Fibroblast of the conjunctiva (primary cell): ENCODE measurements around the gene TRAPPC10.

Experiments used
- DNase-seq: peaks from one replicate; pipeline ENCODE4 v3.0.0-alpha.2; 2010; ENCODE audit warnings: low read depth

The TRAPPC10 gene

DNA sequence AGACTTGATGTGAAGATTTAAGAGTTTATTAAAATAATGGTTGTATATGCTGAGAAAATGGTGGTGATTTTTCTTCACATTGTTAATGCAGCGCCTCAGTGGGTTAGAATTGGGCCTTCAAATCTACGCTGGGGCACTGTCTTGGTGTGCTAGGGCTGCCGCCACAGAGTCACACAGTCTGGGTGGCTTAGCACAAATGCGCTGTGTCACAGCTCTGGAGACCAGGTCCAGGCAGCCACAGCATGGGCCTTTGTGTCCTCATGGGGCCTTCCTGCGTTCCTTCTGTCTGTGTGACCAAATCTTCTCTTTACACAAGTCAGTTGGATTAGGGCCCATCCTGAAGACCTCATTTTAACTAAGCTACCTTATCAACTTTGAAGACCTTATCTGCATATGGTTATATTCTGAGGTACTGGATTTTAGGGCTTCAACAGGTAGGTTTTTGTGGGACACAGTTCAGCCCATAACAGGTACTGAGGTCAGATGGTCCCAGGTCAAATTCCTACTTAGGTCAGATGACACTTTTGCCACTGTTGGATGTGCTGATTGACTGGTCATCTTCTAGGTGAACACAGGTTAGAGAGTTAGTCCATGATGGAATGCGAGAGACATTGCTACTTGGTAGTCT lies 17.5 kb downstream of the TRAPPC10 start:
- DNase-seq = no peak

DNA sequence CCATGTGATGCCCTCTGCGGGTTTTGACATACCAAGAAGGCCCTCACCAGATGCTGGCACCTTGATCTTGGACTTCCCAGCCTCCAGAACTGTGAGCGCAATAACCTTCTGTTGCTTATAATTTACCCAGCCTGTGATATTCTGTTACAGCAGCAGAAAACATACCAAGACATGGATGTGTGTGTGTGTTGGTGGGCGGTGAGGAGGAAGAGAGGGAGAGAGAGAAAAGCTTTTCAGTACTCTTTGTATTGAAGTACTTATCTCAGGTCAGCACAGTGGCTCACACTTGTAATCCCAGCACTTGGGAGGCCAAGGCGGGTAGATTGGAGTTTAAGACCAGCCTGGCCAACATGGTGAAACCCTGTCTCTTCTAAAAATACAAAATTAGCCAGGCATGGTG lies 23.1 kb downstream of the TRAPPC10 start:
- DNase-seq = no peak

DNA sequence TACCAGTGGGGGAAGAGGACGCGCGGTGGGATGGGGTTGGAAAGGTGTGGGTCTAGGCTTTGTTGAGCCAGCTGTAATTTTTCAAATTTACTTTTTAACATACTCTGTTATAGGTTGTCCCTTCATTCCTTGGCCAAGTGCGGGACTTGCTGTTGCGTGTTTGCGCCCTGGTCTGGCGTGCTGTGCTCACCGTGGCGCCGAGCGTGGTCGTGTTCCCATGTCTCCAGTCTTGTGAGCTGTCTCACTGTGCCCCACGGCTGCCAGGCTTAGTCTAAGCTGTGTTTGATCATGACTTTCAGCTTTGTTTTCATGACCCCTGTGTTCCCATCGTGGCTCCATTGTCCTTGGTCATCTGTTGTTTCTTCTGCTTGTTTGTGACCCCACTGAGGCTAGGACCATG lies 26.0 kb downstream of the TRAPPC10 start:
- no peak for DNase-seq

GRCh38 chr21:44039828-44040227 lies 27.7 kb downstream of the TRAPPC10 start:
- DNase-seq = no peak

DNA sequence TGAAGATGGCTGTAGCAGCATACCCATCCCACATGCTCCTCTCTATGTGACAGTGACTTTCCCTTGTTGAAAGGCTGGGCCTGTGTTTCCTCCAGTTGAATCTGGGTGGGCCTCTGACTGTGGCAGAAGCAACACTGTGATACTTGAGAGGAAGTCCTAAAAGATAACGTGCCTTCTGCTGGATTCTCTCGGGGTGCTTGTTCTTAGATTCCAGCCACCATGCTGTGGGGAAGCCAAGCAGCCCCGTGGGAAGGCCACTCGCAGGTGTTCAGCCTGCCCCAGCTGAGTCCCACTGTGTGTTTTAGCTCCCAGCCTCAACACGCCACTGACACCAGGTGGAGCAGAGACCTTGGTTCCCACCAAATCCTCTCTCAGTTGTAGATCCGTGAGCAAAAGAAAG lies 31.5 kb downstream of the TRAPPC10 start:
- no peak for DNase-seq

DNA sequence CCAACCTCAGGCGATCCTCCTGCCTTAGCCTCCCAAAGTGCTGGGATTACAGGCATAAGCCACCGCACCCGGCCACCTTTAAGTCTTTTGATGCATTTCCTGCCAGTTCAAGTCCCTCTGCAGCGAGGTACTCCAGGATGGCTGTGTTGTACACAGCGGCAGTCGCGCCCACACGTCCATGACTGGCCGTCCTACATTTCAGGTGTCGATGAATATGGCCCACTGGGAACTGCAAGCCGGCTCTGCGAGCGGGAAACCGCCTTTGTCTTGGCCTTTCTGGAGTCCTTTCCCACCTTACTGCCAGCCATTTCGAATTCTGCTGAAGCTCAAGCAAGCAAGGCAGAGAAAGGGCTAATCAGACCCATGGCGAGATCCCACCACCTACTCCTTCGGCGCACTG lies 34.6 kb downstream of the TRAPPC10 start:
- no peak for DNase-seq

GRCh38 chr21:44047996-44048560 lies 36.0 kb downstream of the TRAPPC10 start:
- no peak for DNase-seq

DNA sequence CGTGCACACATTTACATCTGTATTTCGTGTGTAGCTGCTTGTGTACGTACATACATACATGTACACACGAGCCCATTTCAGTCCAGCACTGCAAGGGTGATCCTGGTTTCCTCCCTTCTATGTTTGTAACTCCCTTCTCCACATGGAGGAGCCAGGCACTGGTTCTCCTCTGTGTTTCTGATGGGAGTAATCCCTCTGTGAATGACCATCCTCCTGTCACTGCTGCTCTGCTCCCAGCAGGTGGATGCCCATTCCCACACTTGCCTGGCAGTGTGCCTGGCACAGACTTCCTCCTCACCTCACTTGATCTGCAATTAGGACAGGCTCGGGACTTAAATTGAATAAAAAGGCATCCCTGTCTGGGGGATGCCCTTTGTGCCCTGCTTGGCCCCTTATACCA lies 37.1 kb downstream of the TRAPPC10 start:
- no peak for DNase-seq

GRCh38 chr21:44049606-44050005 lies 37.5 kb downstream of the TRAPPC10 start:
- DNase-seq = no peak

- no peak for DNase-seq
These were observed 38.2 kb downstream of the TRAPPC10 start for GRCh38 chr21:44050276-44050675.

- no peak for DNase-seq
These were observed 39.4 kb downstream of the TRAPPC10 start for GRCh38 chr21:44051462-44051941.

DNA sequence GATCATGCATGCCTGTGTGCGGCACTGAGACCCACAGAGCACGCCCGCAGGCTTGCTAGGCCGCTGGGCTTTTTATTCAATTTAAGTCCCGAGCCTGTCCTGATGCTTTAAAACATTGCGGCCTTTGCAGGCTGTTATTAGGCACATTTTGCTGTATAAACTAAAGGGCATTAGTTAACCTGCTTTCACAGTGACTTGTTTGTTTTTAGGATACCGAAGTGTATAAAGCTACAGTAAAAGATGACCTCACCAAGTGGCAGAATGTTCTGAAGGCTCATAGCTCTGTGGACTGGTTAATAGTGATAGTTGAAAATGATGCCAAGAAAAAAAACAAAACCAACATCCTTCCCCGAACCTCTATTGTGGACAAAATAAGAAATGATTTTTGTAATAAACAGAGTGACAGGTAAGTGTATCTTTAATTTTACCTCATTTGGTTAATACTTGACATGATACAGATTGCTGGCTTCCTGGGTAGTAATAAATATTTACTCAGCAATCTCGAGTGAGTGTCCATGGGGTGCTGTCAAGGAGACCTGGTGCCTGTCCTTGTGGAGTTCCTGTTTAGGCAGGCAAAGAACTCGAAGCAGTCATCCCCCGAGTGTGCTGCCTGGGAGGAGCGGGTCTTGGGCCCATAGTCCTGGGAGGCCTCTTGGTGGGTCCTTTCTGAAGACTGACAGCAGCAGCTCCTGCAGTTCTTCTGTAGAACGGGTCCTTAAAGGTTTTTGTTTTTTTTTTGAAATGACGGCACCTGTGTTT lies 40.1 kb downstream of the TRAPPC10 start:
- no peak for DNase-seq

DNA sequence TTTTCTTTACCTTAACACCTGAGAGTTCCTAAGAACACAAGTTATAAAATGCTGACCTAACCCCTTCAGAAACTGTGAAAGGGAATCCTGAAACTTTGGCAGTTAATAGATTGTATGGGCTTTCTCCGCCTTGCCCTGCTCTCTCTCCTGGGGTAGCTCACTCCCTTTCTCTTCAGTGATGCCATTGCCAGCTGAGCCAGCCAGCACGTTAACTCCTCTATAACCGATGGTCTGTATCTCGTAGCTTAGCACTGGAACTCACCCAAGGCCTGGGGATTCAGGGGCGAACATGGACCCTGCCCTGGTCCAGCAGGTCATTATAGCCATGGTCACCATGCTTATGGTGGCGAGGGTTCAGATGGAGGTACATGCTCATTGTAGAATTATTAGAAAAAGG lies 40.7 kb downstream of the TRAPPC10 start:
- DNase-seq = no peak

- DNase-seq = no peak
These were observed 41.5 kb downstream of the TRAPPC10 start for GRCh38 chr21:44053567-44053966.

DNA sequence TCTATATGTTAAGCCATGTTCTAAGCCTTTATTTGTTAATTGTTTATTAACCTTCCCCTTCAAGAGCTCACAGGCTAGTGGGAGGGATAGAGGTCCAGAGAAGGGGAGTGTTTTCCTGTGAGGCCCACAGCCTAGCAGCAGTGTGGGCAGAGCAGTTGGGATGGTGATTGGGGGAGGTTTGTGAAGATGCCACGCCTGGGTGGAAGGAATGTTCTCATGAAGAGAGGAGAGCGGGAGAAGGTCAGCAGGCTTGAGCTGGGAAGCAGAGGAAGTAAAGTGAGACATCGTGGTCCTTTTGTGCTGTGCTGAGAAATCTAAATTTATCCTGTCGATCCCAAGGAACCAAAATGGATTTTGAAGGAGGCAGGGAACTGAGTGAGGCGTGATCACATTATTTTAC lies 42.6 kb downstream of the TRAPPC10 start:
- DNase-seq = no peak

DNA sequence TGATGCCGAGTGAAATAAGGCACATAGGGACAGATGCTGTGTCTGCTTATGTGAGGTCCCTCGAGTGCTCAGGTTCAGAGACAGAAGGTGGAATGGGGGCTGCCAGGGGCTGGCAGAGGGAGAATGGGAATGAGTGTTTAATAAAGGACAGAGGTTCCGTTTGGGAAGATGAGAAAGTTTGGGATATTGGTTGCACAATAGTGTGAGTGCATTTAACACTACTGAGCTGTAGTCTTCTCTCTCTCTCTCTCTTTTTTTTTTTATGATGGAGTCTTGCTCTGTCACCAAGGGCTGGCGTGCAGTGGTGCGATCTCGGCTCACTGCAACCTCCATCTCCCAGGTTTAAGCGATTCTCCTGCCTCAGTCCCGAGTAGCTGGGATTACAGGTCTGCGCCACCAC lies 44.9 kb downstream of the TRAPPC10 start:
- no peak for DNase-seq

- no peak for DNase-seq
These were observed 46.0 kb downstream of the TRAPPC10 start for GRCh38 chr21:44057960-44058651.

GRCh38 chr21:44058652-44058964 lies 46.5 kb downstream of the TRAPPC10 start:
- DNase-seq = no peak

- no peak for DNase-seq
These were observed 46.9 kb downstream of the TRAPPC10 start for GRCh38 chr21:44058981-44059380.

GRCh38 chr21:44059710-44060109 lies 47.6 kb downstream of the TRAPPC10 start:
- no peak for DNase-seq

- no peak for DNase-seq
These were observed 50.3 kb downstream of the TRAPPC10 start for GRCh38 chr21:44062380-44062779.

GRCh38 chr21:44063151-44063912 lies 51.2 kb downstream of the TRAPPC10 start:
- no peak for DNase-seq
